Vagina (tissue), 2 donors: ENCODE data around the gene ASB4. TPM values are rescaled to one million over a fixed set of nuclear protein-coding genes. Genes with fewer than 3 reads are reported as not detected.

Source experiments
- DNase-seq, 2 donors: peaks; one replicate each; pipeline ENCODE4 v3.0.0-alpha.2; 2017; ENCODE audit errors: extremely low spot score in 2 of 2
- H3K27ac ChIP-seq: fragments of 200-600 bp; sonication (generic); one replicate; pipeline ENCODE4 v1.5.1; 2019
- H3K27me3 ChIP-seq: fragments of 200-600 bp; sonication (generic); one replicate; pipeline ENCODE4 v1.5.1; 2019
- H3K36me3 ChIP-seq, 2 donors: fragments of 200-600 bp; sonication (generic); one replicate each; pipeline ENCODE4 v1.5.1; 2017 to 2019
- H3K4me1 ChIP-seq: fragments of 200-600 bp; sonication (generic); one replicate; pipeline ENCODE4 v1.5.1; 2019
- H3K4me3 ChIP-seq, 2 donors: fragments of 200-600 bp; sonication (generic); 1 replicate in 1 of 2; 2 replicates in 1 of 2; pipeline ENCODE4 v1.5.1; 2016 to 2019
- H3K9me3 ChIP-seq: fragments of 200-600 bp; sonication (generic); one replicate; pipeline ENCODE4 v1.5.1; 2019
- CTCF ChIP-seq, 3 experiments: fragments of 450-650 bp in 2 of 3; fragments of 200-600 bp in 1 of 3; sonication (generic) in 1 of 3; IDR thresholded peaks; one replicate each; pipeline ENCODE4 v1.5.1; 2017 to 2019; ENCODE audit warnings: antibody characterized with exemption in 3 of 3, mild to moderate bottlenecking in 2 of 3, moderate library complexity in 2 of 3
- POLR2A ChIP-seq, 2 donors: fragments of 450-650 bp; IDR thresholded peaks; one replicate each; pipeline ENCODE4 v1.6.1; 2017; ENCODE audit warnings: antibody characterized with exemption in 2 of 2, mild to moderate bottlenecking in 2 of 2, moderate library complexity in 2 of 2
- POLR2AphosphoS5 ChIP-seq, 2 donors: sonication (generic); formaldehyde crosslinking; IDR thresholded peaks; one replicate each; pipeline ENCODE4 v1.9.0; 2017; ENCODE audit warnings: antibody characterized with exemption in 2 of 2, mild to moderate bottlenecking in 2 of 2, low read depth in 1 of 2; ENCODE audit not compliant: insufficient read depth in 1 of 2
- intact Hi-C: fragments of 100-400 bp; cut with DNase I; formaldehyde crosslinking; loops from one replicate; pipeline ENCODE4 v1.15.1; 2023
- total RNA-seq: library from RNA; depleted of rRNA; stranded (reverse); fragments of >200 nt; gene quantifications from one replicate; pipeline ENCODE4 v1.2.3, GENCODE V29; 2016

The ASB4 gene
- total RNA-seq, 1 donor from 2014 or later = 0.25 TPM

- no peaks in the 10 kb centered on the region for H3K4me1 ChIP-seq
- no peak for DNase-seq
- TF ChIP-seq CTCF (IDR thresholded peaks at IDR 0.05) = no peak
- peak in 1 of 2 donors; percentile 33 for TF ChIP-seq POLR2AphosphoS5 (IDR thresholded peaks at IDR 0.05; ENCODE audit: insufficient read depth in 1 of 2, low read depth in 1 of 2)
- intact Hi-C loops = loop anchor here (2.0 kb wide), 1 partner anchor 17 kb away; no protein-coding TSS in a partner anchor
- H3K27me3 ChIP-seq = no peaks in the 10 kb centered on the region
- no peaks in the 10 kb centered on the region for H3K36me3 ChIP-seq
- H3K4me3 ChIP-seq = no peak overlapping the region
- H3K27ac ChIP-seq = peak overlapping the region; percentile 5
- H3K9me3 ChIP-seq = no peaks in the 10 kb centered on the region
These were observed 39.8 kb downstream of the ASB4 start for GRCh38 chr7:95525503-95525902.

- H3K4me1 ChIP-seq = no peaks in the 10 kb centered on the region
- no peak for DNase-seq
- H3K4me3 ChIP-seq = no peak overlapping the region
- TF ChIP-seq POLR2A (IDR thresholded peaks at IDR 0.05) (no peak), CTCF (IDR thresholded peaks at IDR 0.05) (no peak), POLR2AphosphoS5 (IDR thresholded peaks at IDR 0.05; ENCODE audit: insufficient read depth in 1 of 2, low read depth in 1 of 2) (no peak)
- peak overlapping the region; percentile 5 for H3K27ac ChIP-seq
- H3K27me3 ChIP-seq = no peaks in the 10 kb centered on the region
- no peaks in the 10 kb centered on the region for H3K9me3 ChIP-seq
- no peaks in the 10 kb centered on the region for H3K36me3 ChIP-seq
- intact Hi-C loops = no loop called here
These were observed 40.5 kb downstream of the ASB4 start for GRCh38 chr7:95526128-95526738.

GRCh38 chr7:95527033-95527775 is 41.5 kb downstream of the ASB4 start:
- Histone ChIP-seq H3K36me3 (no peaks in the 10 kb centered on the region), H3K9me3 (no peaks in the 10 kb centered on the region), H3K4me3 (no peak overlapping the region), H3K27ac (no peak overlapping the region), H3K27me3 (no peaks in the 10 kb centered on the region), H3K4me1 (no peaks in the 10 kb centered on the region)
- TF ChIP-seq POLR2A (IDR thresholded peaks at IDR 0.05) (no peak), POLR2AphosphoS5 (IDR thresholded peaks at IDR 0.05; ENCODE audit: insufficient read depth in 1 of 2, low read depth in 1 of 2) (peak in 1 of 2 donors; percentile 16), CTCF (IDR thresholded peaks at IDR 0.05) (peak; percentile 57 to 89 (median 73))
- intact Hi-C loops = no loop called here
- DNase-seq = no peak

- H3K4me3 ChIP-seq = no peak overlapping the region
- TF ChIP-seq POLR2A (IDR thresholded peaks at IDR 0.05) = no peak
- no peak for TF ChIP-seq CTCF (IDR thresholded peaks at IDR 0.05)
- no peak for TF ChIP-seq POLR2AphosphoS5 (IDR thresholded peaks at IDR 0.05; ENCODE audit: insufficient read depth in 1 of 2, low read depth in 1 of 2)
- no peaks in the 10 kb centered on the region for H3K4me1 ChIP-seq
- intact Hi-C loops = no loop called here
- no peaks in the 10 kb centered on the region for H3K9me3 ChIP-seq
- no peak overlapping the region for H3K27ac ChIP-seq
- H3K36me3 ChIP-seq = no peaks in the 10 kb centered on the region
- DNase-seq = no peak
- no peaks in the 10 kb centered on the region for H3K27me3 ChIP-seq
These were observed 42.1 kb downstream of the ASB4 start for GRCh38 chr7:95527776-95528250.

GRCh38 chr7:95529701-95530100 is 44.0 kb downstream of the ASB4 start:
- Histone ChIP-seq H3K27ac (no peak overlapping the region), H3K4me1 (no peaks in the 10 kb centered on the region), H3K4me3 (no peak overlapping the region), H3K9me3 (no peaks in the 10 kb centered on the region), H3K36me3 (no peaks in the 10 kb centered on the region), H3K27me3 (no peaks in the 10 kb centered on the region)
- DNase-seq = no peak
- no peak for TF ChIP-seq POLR2AphosphoS5 (IDR thresholded peaks at IDR 0.05; ENCODE audit: insufficient read depth in 1 of 2, low read depth in 1 of 2)
- no peak for TF ChIP-seq POLR2A (IDR thresholded peaks at IDR 0.05)
- no peak for TF ChIP-seq CTCF (IDR thresholded peaks at IDR 0.05)
- intact Hi-C loops = loop anchor here (5.0 kb wide), 1 partner anchor 153 kb away; no protein-coding TSS in a partner anchor
